IMR-90 (cell line): ENCODE measurements around the gene NOSTRIN. TPM values are rescaled to one million over a fixed set of nuclear protein-coding genes. Genes with fewer than 3 reads are reported as not detected.

Source experiments
- ATAC-seq: fragments of 200-7000 bp; cut with Tn5 transposase; 2 replicates; pipeline ENCODE4 v1.9.1; 2020; ENCODE audit warnings: low read depth, mild to moderate bottlenecking, moderate library complexity
- BruUV-seq: library from RNA; stranded (reverse); fragments of 400-500 nt; replicated peaks from 2 replicates; lab custom pipeline; 2021; lab: Mats Ljungman, UMichigan
- CTCF ChIA-PET: fragments of 300-600 bp; formaldehyde crosslinking; extraction: SDS; loops from one replicate; lab custom pipeline; 2021; ENCODE audit warnings: antibody characterized with exemption; lab: Yijun Ruan, JAX
- POLR2A ChIA-PET: fragments of 300-600 bp; sonication (Branson Sonifier 250); formaldehyde crosslinking; loops from one replicate; lab custom pipeline; 2022; ENCODE audit warnings: antibody characterized with exemption; ENCODE audit not compliant: unreplicated experiment; lab: Charles Lee
- DNase-seq: peaks from one replicate; pipeline ENCODE4 v3.0.0; 2013
- H2AFZ ChIP-seq: replicated peaks from 2 replicates; pipeline ENCODE3; 2013; ENCODE audit warnings: low read length, mild to moderate bottlenecking; ENCODE audit not compliant: poor library complexity
- H2AK5ac ChIP-seq: 2 replicates; pipeline ENCODE4 v1.6.1; 2013; ENCODE audit warnings: low read depth, low read length, inconsistent platforms
- H2AK9ac ChIP-seq: replicated peaks from 2 replicates; pipeline ENCODE3; 2013; ENCODE audit warnings: mild to moderate bottlenecking, low read depth, low read length, moderate library complexity; ENCODE audit not compliant: poor library complexity
- H2BK120ac ChIP-seq: 2 replicates; pipeline ENCODE4 v1.6.1; 2013; ENCODE audit warnings: low read depth, low read length, inconsistent platforms
- H2BK15ac ChIP-seq: 3 replicates; pipeline ENCODE4 v1.6.1; 2013; ENCODE audit warnings: low read depth, low read length, inconsistent platforms
- H2BK20ac ChIP-seq: 2 replicates; pipeline ENCODE4 v1.6.1; 2013; ENCODE audit warnings: low read depth, mild to moderate bottlenecking, inconsistent platforms, low read length, moderate library complexity
- H2BK5ac ChIP-seq: 2 replicates; pipeline ENCODE4 v1.6.1; 2013; ENCODE audit warnings: mild to moderate bottlenecking, low read depth, low read length, inconsistent platforms; ENCODE audit not compliant: poor library complexity, severe bottlenecking
- H3K14ac ChIP-seq: replicated peaks from 2 replicates; pipeline ENCODE4 v1.6.1; 2013; ENCODE audit warnings: low read depth, low read length, inconsistent platforms
- H3K18ac ChIP-seq: 2 replicates; pipeline ENCODE4 v1.6.1; 2013; ENCODE audit warnings: low read depth, low read length, control low read depth
- H3K23ac ChIP-seq: 2 replicates; pipeline ENCODE4 v1.6.1; 2013; ENCODE audit warnings: low read depth, low read length, inconsistent platforms
- H3K27ac ChIP-seq: 2 replicates; pipeline ENCODE4 v1.5.1; 2013; ENCODE audit warnings: mild to moderate bottlenecking, control low read depth, low read length; ENCODE audit not compliant: insufficient read depth
- H3K27me3 ChIP-seq: 2 replicates; pipeline ENCODE4 v1.6.1; 2013; ENCODE audit warnings: low read length; ENCODE audit not compliant: control insufficient read depth, insufficient read depth
- H3K36me3 ChIP-seq: 2 replicates; pipeline ENCODE4 v1.6.1; 2013; ENCODE audit warnings: low read length, mixed read lengths; ENCODE audit not compliant: control insufficient read depth, insufficient read depth
- H3K4ac ChIP-seq: 2 replicates; pipeline ENCODE4 v1.6.1; 2013; ENCODE audit warnings: low read depth, low read length, inconsistent platforms
- H3K4me1 ChIP-seq: 2 replicates; pipeline ENCODE4 v1.6.1; 2013; ENCODE audit warnings: low read length, mixed read lengths; ENCODE audit not compliant: control insufficient read depth, insufficient read depth
- H3K4me2 ChIP-seq: 2 replicates; pipeline ENCODE4 v1.6.1; 2013; ENCODE audit warnings: low read depth, mild to moderate bottlenecking, control low read depth, low read length, moderate library complexity
- H3K4me3 ChIP-seq: 2 replicates; pipeline ENCODE4 v1.5.1; 2013; ENCODE audit warnings: low read depth, mild to moderate bottlenecking, control low read depth, low read length, moderate library complexity; ENCODE audit not compliant: insufficient read depth
- H3K56ac ChIP-seq: 2 replicates; pipeline ENCODE4 v1.6.1; 2013; ENCODE audit warnings: low read length, inconsistent platforms; ENCODE audit not compliant: insufficient read depth; ENCODE audit errors: extremely low read depth
- H3K79me1 ChIP-seq, 2 experiments: 2 replicates each; pipeline ENCODE4 v1.6.1; 2013; ENCODE audit warnings: low read length in 2 of 2, inconsistent platforms in 1 of 2, low read depth in 1 of 2
- H3K9ac ChIP-seq: 2 replicates; pipeline ENCODE4 v1.6.1; 2013; ENCODE audit warnings: low read depth, low read length, control low read depth
- H3K9me1 ChIP-seq: 2 replicates; pipeline ENCODE4 v1.6.1; 2013; ENCODE audit warnings: low read length, inconsistent platforms; ENCODE audit not compliant: insufficient read depth
- H3K9me3 ChIP-seq: 2 replicates; pipeline ENCODE4 v1.6.1; 2013; ENCODE audit warnings: low read length; ENCODE audit not compliant: control insufficient read depth, insufficient read depth
- H4K20me1 ChIP-seq: 2 replicates; pipeline ENCODE4 v1.6.1; 2013; ENCODE audit warnings: low read length, inconsistent platforms; ENCODE audit not compliant: insufficient read depth
- H4K5ac ChIP-seq: 2 replicates; pipeline ENCODE4 v1.6.1; 2013; ENCODE audit warnings: mild to moderate bottlenecking, low read depth, low read length, control low read depth
- H4K8ac ChIP-seq, 2 experiments: 2 replicates each; pipeline ENCODE4 v1.6.1; 2013; ENCODE audit warnings: low read depth in 2 of 2, low read length in 2 of 2, control low read depth in 1 of 2, inconsistent platforms in 1 of 2
- H4K91ac ChIP-seq: 2 replicates; pipeline ENCODE4 v1.6.1; 2013; ENCODE audit warnings: low read depth, low read length, inconsistent platforms; ENCODE audit not compliant: insufficient read depth
- CEBPB ChIP-seq: IDR thresholded peaks from 2 replicates; pipeline ENCODE4 v1.6.1; 2012; ENCODE audit warnings: low read depth, low read length, improper control_type of control experiment
- FOS ChIP-seq: fragments of 150-350 bp; IDR thresholded peaks from 2 replicates; pipeline ENCODE4 v1.6.1; 2016; ENCODE audit warnings: low read depth, low read length
- MAFK ChIP-seq: IDR thresholded peaks from 2 replicates; pipeline ENCODE4 v1.6.1; 2012; ENCODE audit warnings: low read depth, low read length, improper control_type of control experiment
- MAZ ChIP-seq: IDR thresholded peaks from 2 replicates; pipeline ENCODE4 v1.6.1; 2012; ENCODE audit warnings: low read depth, mild to moderate bottlenecking, low read length, improper control_type of control experiment, moderate library complexity, borderline replicate concordance
- WGBS, 2 experiments: methylation state at CpG; one replicate each; pipeline versions ENCODE4 v1.1.5 to v1.1.7; 2013; ENCODE audit warnings: missing lambda C conversion rate in 2 of 2; ENCODE audit not compliant: insufficient read length in 1 of 2; ENCODE audit errors: extremely low coverage in 2 of 2; 5-methylcytosine and 5-hydroxymethylcytosine counted together
- dilution Hi-C: fragments of 300-500 bp; cut with HindIII; formaldehyde crosslinking; loops from one replicate; pipeline ENCODE4 v1.14.3; 2018; ENCODE audit warnings: low sequenced_read_pairs; ENCODE audit not compliant: unreplicated experiment
- in situ Hi-C: fragments of 300-500 bp; cut with MboI; formaldehyde crosslinking; loops from 3 replicates; pipeline ENCODE4 v1.14.3; 2019; ENCODE audit warnings: low sequenced_read_pairs, inconsistent platforms, mixed read lengths
- intact Hi-C: fragments of 100-400 bp; cut with micrococcal nuclease; formaldehyde crosslinking; loops from 2 replicates; pipeline ENCODE4 v1.10.0; 2022
- polyA plus RNA-seq, 3 experiments: library from polyadenylated mRNA; depleted of rRNA; stranded (reverse); fragments of >200 nt; gene quantifications; 2 replicates each; pipeline ENCODE4 v1.2.3, GENCODE V29; 2012; ENCODE audit warnings: low replicate concordance in 1 of 3
- total RNA-seq: library from RNA; depleted of rRNA; stranded (reverse); fragments of >200 nt; gene quantifications from 2 replicates; pipeline ENCODE4 v1.2.3, GENCODE V29; 2012

Gene NOSTRIN
- total and polyA plus RNA-seq, 2 of the 4 experiments (the other 2 are of a cell fraction) = 0.15 to 0.18 TPM

DNA sequence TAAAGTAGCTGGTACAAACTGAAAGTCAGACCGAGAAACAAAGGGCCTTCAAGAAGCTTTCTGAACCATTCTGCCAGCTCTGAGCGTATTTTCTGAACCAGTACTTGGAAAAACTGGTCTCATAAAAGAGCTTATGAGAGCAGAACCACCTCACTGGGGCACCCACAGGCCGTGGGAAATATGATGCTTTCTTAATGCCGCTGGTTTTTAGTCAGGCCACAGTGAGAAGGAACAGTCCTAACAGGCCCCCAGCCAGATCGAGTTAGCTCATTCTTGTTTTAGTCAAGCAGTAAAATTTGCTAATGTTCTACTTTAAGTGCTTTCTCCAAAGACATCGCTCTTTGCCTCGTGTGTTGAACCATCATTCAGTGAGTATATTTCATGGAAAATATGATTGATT lies 12.7 kb upstream of the NOSTRIN start:
- Histone ChIP-seq H3K56ac (no peak overlapping the region), H4K5ac (no peak overlapping the region), H3K4me1 (no peaks in the 10 kb centered on the region), H3K14ac (no peak overlapping the region), H3K79me1 (no peaks in the 10 kb centered on the region), H3K9me3 (no peaks in the 10 kb centered on the region), H3K27ac (no peak overlapping the region), H4K20me1 (no peaks in the 10 kb centered on the region), H3K27me3 (no peaks in the 10 kb centered on the region; the same call in none of the 2 replicates), H3K9me1 (no peaks in the 10 kb centered on the region), H2BK120ac (no peak overlapping the region), H3K36me3 (no peaks in the 10 kb centered on the region), H3K18ac (no peak overlapping the region), H2AFZ (no peak overlapping the region), H2BK20ac (no peak overlapping the region), H3K9ac (no peak overlapping the region), H3K23ac (no peak overlapping the region), H2BK15ac (no peak overlapping the region), H3K4me3 (no peak overlapping the region), H4K91ac (no peak overlapping the region), H2BK5ac (no peak overlapping the region), H4K8ac (no peak overlapping the region), H3K4ac (no peak overlapping the region), H2AK5ac (no peak overlapping the region), H2AK9ac (no peak overlapping the region), H3K4me2 (no peak overlapping the region)
- in situ Hi-C loops = no loop called here
- POLR2A ChIA-PET = no interaction called here
- CTCF ChIA-PET = no interaction called here
- WGBS, 2 experiments = 76% methylated on average over 2 of the region's 7 CpGs; no CpG with 5 or more reads in 1 of the 2 experiments
- intact Hi-C loops = no loop called here
- no TSS peak for BruUV-seq
- no peak for TF ChIP-seq MAZ
- TF ChIP-seq FOS = no peak
- no peak for TF ChIP-seq MAFK
- no peak for TF ChIP-seq CEBPB
- ATAC-seq (no peak), DNase-seq (no peak)
- dilution Hi-C loops = no loop called here
